ENCODE data around the gene GPATCH4.

Gene GPATCH4

GRCh38 chr1:156598731-156599432, 2.4 kb downstream of the GPATCH4 start:
- Histone ChIP-seq H3K27ac (ENCODE audit: low read length) (no peak overlapping the region), H3K36me3 (ENCODE audit: control insufficient read depth, insufficient read depth, low read length) (peaks cover 37% of the 10 kb centered on the region), H3K4me1 (ENCODE audit: control insufficient read depth, insufficient read depth, low read length) (no peaks in the 10 kb centered on the region), H3K4me3 (ENCODE audit: low read length) (no peak overlapping the region), H3K27me3 (ENCODE audit: control insufficient read depth, insufficient read depth, low read length) (no peaks in the 10 kb centered on the region), H3K9me3 (ENCODE audit: control insufficient read depth, insufficient read depth, low read length) (no peaks in the 10 kb centered on the region)
- DNase-seq (ENCODE audit: low read depth, low spot score), result no peak
- no CpG with 5 or more reads among the region's 4 CpGs for WGBS (ENCODE audit: insufficient coverage, insufficient read length)

- no peaks in the 10 kb centered on the region for H3K27me3 ChIP-seq (ENCODE audit: control insufficient read depth, insufficient read depth, low read length)
- H3K4me3 ChIP-seq (ENCODE audit: low read length), result no peak overlapping the region
- no CpG with 5 or more reads among the region's 5 CpGs for WGBS (ENCODE audit: insufficient coverage, insufficient read length)
- DNase-seq (ENCODE audit: low read depth, low spot score), result no peak
- H3K4me1 ChIP-seq (ENCODE audit: control insufficient read depth, insufficient read depth, low read length), result no peaks in the 10 kb centered on the region
- peaks cover 40% of the 10 kb centered on the region for H3K36me3 ChIP-seq (ENCODE audit: control insufficient read depth, insufficient read depth, low read length)
- no peak overlapping the region for H3K27ac ChIP-seq (ENCODE audit: low read length)
- no peaks in the 10 kb centered on the region for H3K9me3 ChIP-seq (ENCODE audit: control insufficient read depth, insufficient read depth, low read length)
Measured at GRCh38 chr1:156598125-156598524, 3.2 kb downstream of the GPATCH4 start.

- Histone ChIP-seq H3K27ac (ENCODE audit: low read length) (no peak overlapping the region), H3K9me3 (ENCODE audit: control insufficient read depth, insufficient read depth, low read length) (no peaks in the 10 kb centered on the region), H3K4me1 (ENCODE audit: control insufficient read depth, insufficient read depth, low read length) (no peaks in the 10 kb centered on the region), H3K4me3 (ENCODE audit: low read length) (no peak overlapping the region), H3K27me3 (ENCODE audit: control insufficient read depth, insufficient read depth, low read length) (no peaks in the 10 kb centered on the region), H3K36me3 (ENCODE audit: control insufficient read depth, insufficient read depth, low read length) (peaks cover 42% of the 10 kb centered on the region)
- DNase-seq (ENCODE audit: low read depth, low spot score), result no peak
- WGBS (ENCODE audit: insufficient coverage, insufficient read length), result no CpG with 5 or more reads among the region's 3 CpGs
Measured at GRCh38 chr1:156596426-156596825, 4.9 kb downstream of the GPATCH4 start.

GRCh38 chr1:156595016-156595415, 6.3 kb downstream of the GPATCH4 start:
- Histone ChIP-seq H3K4me1 (ENCODE audit: control insufficient read depth, insufficient read depth, low read length) (no peaks in the 10 kb centered on the region; the same call in 1 of the 2 replicates), H3K27me3 (ENCODE audit: control insufficient read depth, insufficient read depth, low read length) (no peaks in the 10 kb centered on the region), H3K9me3 (ENCODE audit: control insufficient read depth, insufficient read depth, low read length) (no peaks in the 10 kb centered on the region), H3K36me3 (ENCODE audit: control insufficient read depth, insufficient read depth, low read length) (peaks cover 42% of the 10 kb centered on the region), H3K27ac (ENCODE audit: low read length) (no peak overlapping the region), H3K4me3 (ENCODE audit: low read length) (no peak overlapping the region)
- DNase-seq (ENCODE audit: low read depth, low spot score), result no peak
- WGBS (ENCODE audit: insufficient coverage, insufficient read length), result no CpG with 5 or more reads among the region's 2 CpGs

- WGBS (ENCODE audit: insufficient coverage, insufficient read length), result no CpG with 5 or more reads among the region's 3 CpGs
- H3K36me3 ChIP-seq (ENCODE audit: control insufficient read depth, insufficient read depth, low read length), result peaks cover 42% of the 10 kb centered on the region
- DNase-seq (ENCODE audit: low read depth, low spot score), result no peak
- H3K4me1 ChIP-seq (ENCODE audit: control insufficient read depth, insufficient read depth, low read length), result no peaks in the 10 kb centered on the region; the same call in 1 of the 2 replicates
- no peaks in the 10 kb centered on the region for H3K9me3 ChIP-seq (ENCODE audit: control insufficient read depth, insufficient read depth, low read length)
- H3K27ac ChIP-seq (ENCODE audit: low read length), result no peak overlapping the region
- no peak overlapping the region for H3K4me3 ChIP-seq (ENCODE audit: low read length)
- H3K27me3 ChIP-seq (ENCODE audit: control insufficient read depth, insufficient read depth, low read length), result no peaks in the 10 kb centered on the region
Measured at GRCh38 chr1:156594190-156594589, 7.1 kb downstream of the GPATCH4 start.

- no peak for DNase-seq (ENCODE audit: low read depth, low spot score)
- Histone ChIP-seq H3K4me3 (ENCODE audit: low read length) (no peak overlapping the region), H3K27ac (ENCODE audit: low read length) (no peak overlapping the region), H3K4me1 (ENCODE audit: control insufficient read depth, insufficient read depth, low read length) (no peaks in the 10 kb centered on the region; the same call in 1 of the 2 replicates), H3K9me3 (ENCODE audit: control insufficient read depth, insufficient read depth, low read length) (no peaks in the 10 kb centered on the region), H3K27me3 (ENCODE audit: control insufficient read depth, insufficient read depth, low read length) (no peaks in the 10 kb centered on the region), H3K36me3 (ENCODE audit: control insufficient read depth, insufficient read depth, low read length) (peaks cover 42% of the 10 kb centered on the region)
- WGBS (ENCODE audit: insufficient coverage, insufficient read length), result no CpG with 5 or more reads among the region's 8 CpGs
Measured at GRCh38 chr1:156593661-156593989, 7.7 kb downstream of the GPATCH4 start.

- Histone ChIP-seq H3K9me3 (ENCODE audit: control insufficient read depth, insufficient read depth, low read length) (no peaks in the 10 kb centered on the region), H3K4me3 (ENCODE audit: low read length) (no peak overlapping the region), H3K4me1 (ENCODE audit: control insufficient read depth, insufficient read depth, low read length) (no peaks in the 10 kb centered on the region; the same call in 1 of the 2 replicates), H3K36me3 (ENCODE audit: control insufficient read depth, insufficient read depth, low read length) (peaks cover 38% of the 10 kb centered on the region), H3K27me3 (ENCODE audit: control insufficient read depth, insufficient read depth, low read length) (no peaks in the 10 kb centered on the region), H3K27ac (ENCODE audit: low read length) (no peak overlapping the region)
- DNase-seq (ENCODE audit: low read depth, low spot score), result no peak
- no CpG with 5 or more reads among the region's 8 CpGs for WGBS (ENCODE audit: insufficient coverage, insufficient read length)
Measured at GRCh38 chr1:156592910-156593660, 8.2 kb downstream of the GPATCH4 start.

GRCh38 chr1:156592158-156592909, 8.9 kb downstream of the GPATCH4 start:
- Histone ChIP-seq H3K27me3 (ENCODE audit: control insufficient read depth, insufficient read depth, low read length) (no peaks in the 10 kb centered on the region), H3K27ac (ENCODE audit: low read length) (no peak overlapping the region), H3K9me3 (ENCODE audit: control insufficient read depth, insufficient read depth, low read length) (no peaks in the 10 kb centered on the region), H3K36me3 (ENCODE audit: control insufficient read depth, insufficient read depth, low read length) (peaks cover 32% of the 10 kb centered on the region), H3K4me3 (ENCODE audit: low read length) (peak overlapping the region; percentile 86), H3K4me1 (ENCODE audit: control insufficient read depth, insufficient read depth, low read length) (no peaks in the 10 kb centered on the region; the same call in 1 of the 2 replicates)
- no peak for DNase-seq (ENCODE audit: low read depth, low spot score)
- no CpG with 5 or more reads among the region's 16 CpGs for WGBS (ENCODE audit: insufficient coverage, insufficient read length)

GRCh38 chr1:156591432-156592157, 9.7 kb downstream of the GPATCH4 start, which contains the start of gene NAXE:
NAXE (plus strand) TSS chr1:156591776; CDS start chr1:156591805, 29 bp downstream.
- whole genome bisulfite sequencing (ENCODE audit: insufficient coverage, insufficient read length), result no CpG with 5 or more reads among the region's 60 CpGs
- DNase-seq (ENCODE audit: low read depth, low spot score), result peak; percentile 55
- Histone ChIP-seq H3K4me3 (ENCODE audit: low read length) (peak within 1 kb of the TSS; percentile 86), H3K27ac (ENCODE audit: low read length) (no peak within 1 kb of the TSS), H3K27me3 (ENCODE audit: control insufficient read depth, insufficient read depth, low read length) (no peaks in the 10 kb centered on the region), H3K36me3 (ENCODE audit: control insufficient read depth, insufficient read depth, low read length) (peaks cover 27% of the 10 kb centered on the region), H3K4me1 (ENCODE audit: control insufficient read depth, insufficient read depth, low read length) (no peaks in the 10 kb centered on the region; the same call in 1 of the 2 replicates), H3K9me3 (ENCODE audit: control insufficient read depth, insufficient read depth, low read length) (no peaks in the 10 kb centered on the region)

GRCh38 chr1:156591181-156591431, 10.2 kb downstream of the GPATCH4 start:
- H3K4me3 ChIP-seq (ENCODE audit: low read length), result peak overlapping the region; percentile 33; the same call in 1 of the 2 replicates
- H3K36me3 ChIP-seq (ENCODE audit: control insufficient read depth, insufficient read depth, low read length), result peaks cover 22% of the 10 kb centered on the region
- H3K27me3 ChIP-seq (ENCODE audit: control insufficient read depth, insufficient read depth, low read length), result no peaks in the 10 kb centered on the region
- DNase-seq (ENCODE audit: low read depth, low spot score), result no peak
- H3K9me3 ChIP-seq (ENCODE audit: control insufficient read depth, insufficient read depth, low read length), result no peaks in the 10 kb centered on the region
- no peaks in the 10 kb centered on the region; the same call in 1 of the 2 replicates for H3K4me1 ChIP-seq (ENCODE audit: control insufficient read depth, insufficient read depth, low read length)
- no CpG with 5 or more reads among the region's 6 CpGs for WGBS (ENCODE audit: insufficient coverage, insufficient read length)
- H3K27ac ChIP-seq (ENCODE audit: low read length), result no peak overlapping the region
